ENCODE measurements around the gene HSD17B4.
"Not testable (repeated sequence)": the region's sequence is repeated elsewhere in the genome, so short reads cannot be mapped to it uniquely, and the experiment has no call there.

The HSD17B4 gene

DNA sequence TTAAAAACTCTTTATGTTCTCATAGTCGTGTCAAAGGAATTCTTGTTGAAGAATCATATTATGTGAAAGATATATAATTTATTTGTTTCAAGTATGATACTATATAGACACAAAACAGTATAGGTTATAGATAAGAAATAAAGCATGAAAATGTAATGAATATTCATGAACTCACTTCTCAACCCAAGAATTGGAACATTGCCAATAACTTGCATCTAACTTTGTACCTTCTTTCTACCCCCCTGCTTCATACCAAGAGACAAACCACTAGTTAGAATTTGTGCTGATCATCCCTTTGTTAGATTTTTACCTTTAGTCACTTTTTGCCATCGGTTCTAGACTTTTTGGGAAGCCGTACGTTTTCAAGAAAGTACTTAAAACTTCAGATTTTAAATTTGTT, 32.6 kb downstream of the HSD17B4 start:
- DNase-seq, result no peak

DNA sequence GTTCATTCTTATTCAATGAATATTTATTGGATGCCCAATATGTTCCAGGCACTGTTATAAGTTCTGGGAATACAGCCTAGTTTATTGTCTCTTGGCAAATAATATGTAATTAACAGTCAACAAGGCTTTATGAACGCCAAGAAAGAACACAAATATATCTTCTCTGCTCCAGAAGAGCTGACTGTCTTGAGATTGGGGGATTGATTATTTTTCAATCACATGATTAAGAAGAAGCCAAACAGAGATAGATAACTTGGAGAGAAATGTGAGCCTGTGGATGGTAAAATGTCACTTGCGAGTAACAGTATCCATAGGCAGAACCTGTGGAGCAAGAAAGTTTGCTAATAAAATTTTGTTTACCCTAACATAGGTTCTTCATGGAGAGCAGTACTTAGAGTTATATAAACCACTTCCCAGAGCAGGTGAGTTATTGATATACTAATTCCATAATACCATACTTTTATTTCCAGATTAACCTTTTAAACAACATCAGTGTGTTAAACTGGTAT, 49.4 kb downstream of the HSD17B4 start:
- no peak for DNase-seq

DNA sequence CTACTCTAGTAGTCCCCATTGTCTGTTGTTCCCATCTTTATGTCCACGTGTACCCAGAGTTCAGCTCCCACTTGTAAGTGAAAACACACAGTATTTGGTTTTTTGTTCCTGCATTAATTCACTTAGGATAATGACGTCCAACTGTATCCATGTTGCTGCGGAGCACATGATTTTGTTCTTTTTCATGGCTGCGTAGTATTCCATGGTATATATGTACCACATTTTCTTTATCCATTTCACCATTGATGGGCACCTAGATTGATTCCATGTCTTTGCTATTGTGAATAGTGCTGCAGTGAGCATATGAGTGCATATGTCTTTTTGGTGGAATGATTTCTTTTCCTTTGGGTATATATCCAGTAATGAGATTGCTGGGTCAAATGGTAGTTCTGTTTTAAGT, 51.6 kb downstream of the HSD17B4 start:
- not testable (repeated sequence) for DNase-seq

DNA sequence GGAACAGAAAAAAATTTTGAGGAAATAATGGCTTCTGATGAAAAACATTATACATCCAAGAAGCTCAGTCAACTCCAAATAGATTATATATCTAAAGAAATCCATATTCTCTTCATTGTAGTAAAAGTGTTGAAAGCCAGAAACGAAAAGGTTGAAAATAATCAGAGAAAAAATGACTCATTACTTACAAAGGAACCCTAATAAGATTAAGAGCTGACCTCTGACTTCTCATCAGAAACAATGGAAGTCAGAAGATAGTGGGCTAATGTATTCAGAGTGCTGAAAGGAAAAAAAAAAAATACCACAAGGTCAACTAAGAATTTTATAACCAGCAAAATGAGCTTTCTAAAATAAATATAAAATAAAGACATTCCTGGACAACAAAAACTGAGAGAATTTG, 60.0 kb downstream of the HSD17B4 start:
- DNase-seq, result no peak

DNA sequence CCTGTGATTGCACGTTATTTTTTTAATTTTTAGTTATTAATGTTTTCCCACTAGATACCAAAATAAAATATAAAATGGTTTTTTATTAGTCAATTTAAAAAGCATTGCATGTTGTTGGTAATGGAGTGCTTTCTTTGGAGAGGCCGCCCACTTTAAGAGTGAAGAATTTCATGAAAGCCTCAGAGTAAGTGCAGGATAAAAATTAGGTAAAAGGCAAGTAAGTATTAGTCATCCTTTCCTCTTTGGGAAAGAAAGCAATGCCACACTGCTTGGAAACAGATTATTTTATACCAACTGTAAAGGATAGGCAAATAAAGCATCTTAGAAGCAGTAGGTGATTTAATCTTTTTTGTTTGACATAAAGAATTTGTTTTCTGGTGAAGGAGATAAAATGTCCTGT, 62.9 kb downstream of the HSD17B4 start:
- DNase-seq, result no peak

DNA sequence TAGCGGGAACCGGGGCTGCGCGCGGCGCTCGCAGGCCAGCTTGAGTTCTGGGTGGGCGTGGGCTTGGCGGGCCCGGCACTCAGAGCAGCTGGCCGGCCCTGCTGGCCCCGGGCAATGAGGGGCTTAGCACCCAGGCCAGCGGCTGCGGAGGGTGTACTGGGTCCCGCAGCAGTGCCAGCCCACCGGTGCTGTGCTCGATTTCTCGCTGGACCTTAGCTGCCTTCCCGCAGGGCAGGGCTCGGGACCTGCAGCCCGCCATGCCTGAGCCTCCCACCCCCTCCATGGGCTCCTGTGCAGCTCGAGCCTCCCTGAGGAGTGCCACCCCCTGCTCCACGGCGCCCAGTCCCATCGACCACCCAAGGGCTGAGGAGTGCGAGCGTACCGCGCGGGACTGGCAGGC, 64.8 kb downstream of the HSD17B4 start:
- not testable (repeated sequence) for DNase-seq

DNA sequence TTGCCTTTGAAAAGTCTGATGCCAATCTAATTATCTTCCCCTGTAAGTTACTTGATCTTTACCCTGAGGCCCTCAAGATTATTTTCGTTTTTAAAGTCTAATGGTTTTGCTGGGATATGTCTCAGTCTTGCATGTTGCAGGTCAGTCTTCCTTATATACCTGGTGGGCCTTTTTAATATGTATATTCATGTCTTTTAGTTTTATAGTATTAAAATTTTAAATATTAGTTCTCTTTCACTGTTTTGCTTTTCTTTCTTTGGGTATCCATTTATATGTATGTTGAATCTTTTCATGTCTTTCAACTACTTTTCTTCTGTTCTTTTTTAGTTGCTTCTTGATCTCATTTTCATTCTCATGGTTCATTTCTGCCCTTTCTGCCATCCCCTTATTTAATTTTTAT, 68.9 kb downstream of the HSD17B4 start:
- no peak for DNase-seq

DNA sequence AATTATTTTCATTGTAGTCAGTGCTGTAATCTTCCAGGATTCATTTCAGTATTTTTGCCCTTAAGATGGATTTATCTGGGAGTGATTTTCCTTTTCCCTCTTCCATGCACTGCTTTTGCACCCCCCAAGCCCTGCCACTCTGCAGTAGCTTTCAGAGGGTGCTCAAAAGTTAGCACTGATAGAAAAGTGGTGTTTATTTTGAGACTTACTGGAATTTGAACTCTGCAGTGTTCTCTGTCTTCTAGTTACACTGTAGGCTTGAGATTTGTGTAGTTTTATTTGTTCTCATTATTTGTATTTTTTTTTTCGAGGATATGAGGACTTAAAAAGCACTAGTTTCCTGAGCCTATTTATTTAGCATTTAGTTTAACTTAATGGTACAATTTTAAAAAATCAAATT, 70.5 kb downstream of the HSD17B4 start:
- DNase-seq, result no peak

DNA sequence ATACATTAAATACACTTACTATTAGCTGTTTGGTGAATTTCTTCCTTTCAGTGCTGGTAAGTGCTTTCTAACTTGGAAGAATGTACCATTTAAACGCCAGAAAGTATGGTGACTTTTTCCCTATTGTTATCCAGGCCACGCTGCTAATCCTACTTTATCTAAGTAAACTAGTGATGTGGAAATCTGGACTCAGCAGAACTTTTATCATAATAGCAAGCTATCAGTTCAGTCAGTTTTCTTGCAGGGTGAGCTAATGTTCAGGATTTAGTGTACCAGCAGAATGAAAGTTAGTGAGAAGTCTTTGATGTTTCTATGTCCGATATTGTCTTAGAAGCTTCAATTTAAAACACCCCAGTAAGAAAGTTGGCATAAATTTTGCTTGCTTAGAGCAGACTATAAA, 72.2 kb downstream of the HSD17B4 start:
- DNase-seq, result no peak

DNA sequence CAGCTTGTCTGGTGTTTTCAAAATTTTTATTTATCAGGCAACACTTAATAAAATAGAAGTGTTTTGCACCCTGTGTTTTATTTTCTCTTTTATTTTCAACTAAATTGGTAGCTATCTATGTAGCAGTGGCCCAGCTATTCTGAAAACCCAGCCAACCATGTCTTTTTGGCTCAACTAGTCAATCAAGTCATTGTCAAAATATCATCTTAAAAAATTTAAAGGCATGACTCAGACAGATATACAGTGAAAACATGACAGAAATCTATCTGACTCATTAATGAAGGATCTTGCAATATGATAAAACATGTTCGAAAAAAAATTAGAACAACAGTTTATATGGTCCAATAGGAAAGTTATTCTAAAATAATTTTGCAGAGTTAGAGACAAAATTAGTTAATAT, 75.1 kb downstream of the HSD17B4 start:
- no peak for DNase-seq

DNA sequence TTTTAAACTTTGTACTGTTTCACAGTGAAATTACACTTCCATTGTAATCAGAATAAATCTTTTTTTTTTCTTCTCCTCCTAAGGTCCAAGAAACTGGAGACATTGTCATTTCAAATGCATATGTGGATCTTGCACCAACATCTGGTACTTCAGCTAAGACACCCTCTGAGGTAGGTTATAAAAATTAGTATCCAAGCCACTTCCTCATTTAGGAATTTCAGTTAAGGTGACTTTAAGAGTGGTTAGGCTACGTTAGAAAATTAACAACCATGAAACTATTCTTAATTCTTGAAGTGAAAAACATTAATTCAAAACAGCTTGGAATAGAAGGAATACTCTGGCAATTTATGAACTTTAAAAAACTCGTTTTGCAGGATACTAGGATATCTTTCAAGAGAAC, 77.5 kb downstream of the HSD17B4 start:
- DNase-seq, result no peak

DNA sequence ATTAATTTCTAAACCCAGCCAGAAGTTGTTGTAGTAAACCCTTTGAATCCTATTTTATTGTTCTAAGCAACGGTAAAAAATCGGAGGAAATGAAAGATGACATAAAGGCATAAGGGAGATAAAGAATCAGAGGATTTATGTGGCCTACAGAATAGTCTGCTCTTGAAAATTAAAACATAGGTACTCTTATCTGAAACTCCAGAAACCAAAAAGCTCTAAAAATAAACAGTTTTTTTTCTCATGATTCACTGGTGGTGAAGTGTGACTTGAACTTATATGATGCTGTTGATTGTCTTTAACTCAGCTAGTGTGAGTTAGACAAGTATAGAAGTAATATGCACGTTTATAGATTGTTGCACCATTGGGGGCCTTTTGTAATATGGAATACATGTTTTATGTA, 80.3 kb downstream of the HSD17B4 start:
- DNase-seq, result no peak

DNA sequence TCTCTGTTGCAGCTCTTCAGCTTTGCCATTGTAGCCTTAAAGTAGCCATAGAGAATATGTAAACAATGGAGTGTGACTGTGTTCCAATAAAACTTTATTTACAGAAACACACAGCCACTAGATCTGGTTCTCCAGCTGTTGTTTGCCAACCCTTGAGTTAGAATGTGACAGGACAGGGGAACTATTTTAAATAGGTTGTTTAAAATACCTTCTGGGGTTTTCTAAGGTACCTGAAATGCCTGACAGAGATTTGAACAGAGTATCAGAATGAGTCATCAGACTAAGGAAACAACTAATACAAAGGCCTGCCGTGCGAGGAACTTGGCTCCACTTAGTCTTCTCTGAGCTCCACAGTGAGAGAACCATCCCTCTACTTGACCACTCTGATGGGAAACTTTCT, 85.4 kb downstream of the HSD17B4 start:
- peak; percentile 67 for DNase-seq

DNA sequence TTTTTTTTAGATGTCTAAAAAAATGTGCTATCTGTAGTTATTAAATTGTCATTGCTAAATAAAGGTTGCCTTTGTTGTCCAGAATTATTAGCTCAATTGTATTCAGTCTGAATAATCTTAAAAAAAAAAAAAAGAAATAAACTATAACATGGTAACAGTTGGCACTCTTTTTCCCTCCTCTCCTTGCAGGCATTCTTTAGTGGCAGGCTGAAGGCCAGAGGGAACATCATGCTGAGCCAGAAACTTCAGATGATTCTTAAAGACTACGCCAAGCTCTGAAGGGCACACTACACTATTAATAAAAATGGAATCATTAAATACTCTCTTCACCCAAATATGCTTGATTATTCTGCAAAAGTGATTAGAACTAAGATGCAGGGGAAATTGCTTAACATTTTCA, 89.4 kb downstream of the HSD17B4 start:
- no peak for DNase-seq

DNA sequence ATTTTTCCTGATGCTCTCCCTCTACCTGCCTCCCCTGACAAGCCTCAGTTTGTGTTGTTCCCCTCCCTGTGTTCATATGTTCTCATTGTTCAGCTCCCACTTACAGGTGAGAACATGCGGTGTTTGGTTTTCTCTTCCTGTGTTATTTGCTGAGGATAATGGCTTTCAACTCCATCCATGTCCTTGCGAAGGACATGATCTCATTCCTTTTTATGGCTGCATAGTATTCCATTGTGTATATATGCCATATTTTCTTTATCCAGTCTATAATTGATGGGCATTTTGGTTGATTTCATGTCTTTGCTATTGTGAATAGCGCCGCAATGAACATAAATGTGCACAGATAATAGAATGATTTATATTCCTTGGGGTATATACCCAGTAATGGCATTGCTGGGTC, 99.5 kb downstream of the HSD17B4 start:
- no peak for DNase-seq

DNA sequence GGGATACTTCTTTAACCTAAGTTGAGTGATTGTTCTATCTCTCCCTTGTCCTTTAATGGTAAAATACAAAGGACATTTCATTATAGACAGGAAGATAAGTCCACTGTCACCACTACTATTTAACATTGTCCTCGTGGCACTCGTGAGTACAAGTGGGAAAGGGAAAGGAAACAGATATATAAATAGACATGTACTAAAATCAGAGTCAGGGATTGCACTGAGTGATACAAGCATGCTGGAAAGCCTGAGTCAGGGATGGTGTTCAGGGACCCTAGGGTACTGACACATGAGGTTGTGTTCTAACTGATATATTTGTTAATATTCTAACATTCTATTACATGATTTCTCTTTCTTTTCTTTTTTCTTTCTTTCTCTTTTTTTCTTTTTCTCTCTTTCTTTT, 102.3 kb downstream of the HSD17B4 start:
- DNase-seq, result no peak

DNA sequence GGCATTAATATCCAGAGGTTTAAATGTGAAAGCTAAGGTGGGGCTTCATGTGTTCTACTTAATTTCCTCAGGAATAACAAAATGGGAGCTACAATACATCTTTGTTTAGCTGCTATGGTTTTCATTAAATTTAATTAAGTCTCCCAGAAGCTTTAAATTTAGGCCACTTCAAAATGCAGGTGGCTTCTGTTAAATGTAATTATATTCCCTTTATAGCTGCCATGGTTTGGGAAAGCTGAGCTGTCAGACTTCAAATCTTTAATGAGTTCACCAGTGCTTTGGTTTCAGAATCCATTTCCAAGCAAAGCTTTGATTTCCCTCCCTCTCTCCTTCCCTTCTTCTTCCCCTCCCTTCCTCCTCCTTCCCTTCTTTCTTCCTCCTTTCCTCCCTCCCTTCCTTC, 118.6 kb downstream of the HSD17B4 start:
- no peak for DNase-seq

DNA sequence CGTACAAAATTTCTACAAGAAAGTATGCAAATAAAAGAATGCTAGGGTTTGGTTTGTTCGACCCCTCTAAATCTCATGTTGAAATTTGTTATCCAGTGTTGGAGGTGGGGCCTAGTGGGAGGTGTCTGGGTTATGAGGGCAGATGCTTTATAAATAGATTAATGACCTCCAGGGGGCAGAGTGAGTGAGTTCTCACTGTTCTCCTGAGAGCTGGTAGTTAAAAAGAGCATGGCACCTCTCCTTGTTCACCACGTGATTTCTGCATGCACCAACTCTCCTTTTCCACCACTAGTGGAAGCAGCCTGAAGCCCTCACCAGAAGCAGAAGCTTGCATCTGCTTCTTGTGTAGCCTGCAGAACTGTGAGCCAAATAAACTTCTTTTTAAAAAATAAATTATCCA, 126.6 kb downstream of the HSD17B4 start:
- peak; percentile 43 for DNase-seq

DNA sequence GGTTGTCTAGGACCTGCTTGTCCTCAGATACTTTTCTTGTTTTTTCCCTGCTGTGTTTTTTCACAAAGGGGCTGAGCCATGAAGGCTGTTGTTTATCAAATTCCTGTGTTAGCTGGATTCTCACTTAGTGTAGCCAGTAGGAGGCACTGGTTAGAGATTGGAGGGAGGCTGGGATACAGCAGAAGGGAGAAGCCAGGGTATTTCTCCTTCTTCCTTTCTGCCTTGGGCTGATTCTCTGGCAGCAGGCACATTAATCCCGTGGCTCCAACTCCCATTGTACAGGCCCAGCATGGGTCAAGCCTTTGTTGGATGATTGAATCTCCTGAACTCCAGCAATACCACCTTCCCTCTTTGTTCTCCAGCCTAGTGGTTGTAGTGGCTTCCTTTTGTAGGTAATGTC, 130.7 kb downstream of the HSD17B4 start:
- no peak for DNase-seq

DNA sequence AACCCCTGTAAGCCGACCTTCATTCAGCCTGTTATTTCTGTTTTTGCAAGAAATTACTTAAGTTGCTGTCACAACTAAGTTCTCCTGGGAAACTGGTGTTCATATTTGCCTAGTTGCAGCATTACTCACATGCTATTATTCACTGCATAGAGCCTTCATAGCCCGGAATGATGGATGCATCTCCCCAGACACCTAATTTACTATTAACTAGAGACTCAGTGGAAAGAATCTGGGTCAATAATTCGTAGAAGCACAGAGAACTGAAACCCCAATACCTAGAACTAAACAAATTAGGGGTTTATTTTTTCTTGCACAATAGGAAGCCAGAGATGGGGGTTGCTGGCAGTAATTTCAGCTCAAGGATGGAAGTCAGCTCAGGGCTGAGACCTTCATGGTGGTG, 131.4 kb downstream of the HSD17B4 start:
- no peak for DNase-seq

Measured in activated CD4-positive, alpha-beta T cell treated with anti-CD3 and anti-CD28 coated beads, Interleukin-10, Interleukin-2, amounts not matched to agents 100 ng/mL and 50 ng/mL, durations not matched to agents 16 hours and 8 hours (primary cell).